Cerebellar cortex (tissue), 1 donor: ENCODE data around the gene AVPI1.
A peak's percentile ranks its signal among the peaks of the same experiment; 100 is the strongest.

Experiments
- DNase-seq: peaks from one replicate; pipeline ENCODE4 v3.0.0-alpha.2; 2015; ENCODE audit warnings: low spot score

AVPI1 gene

GRCh38 chr10:97686962-97687784 is at the start of gene AVPI1:
Gene AVPI1 (minus strand): TSS chr10:97687241. CDS start chr10:97679905, 7,336 bp downstream.
- peak; percentile 98 for DNase-seq

GRCh38 chr10:97736403-97736901 is 49.4 kb upstream of the AVPI1 start:
- no peak for DNase-seq

- DNase-seq: no peak
Observed at GRCh38 chr10:97734021-97734420, 47.0 kb upstream of the AVPI1 start.

- DNase-seq: no peak
Observed at GRCh38 chr10:97733256-97733655, 46.2 kb upstream of the AVPI1 start.

- no peak for DNase-seq
Observed at GRCh38 chr10:97732052-97732359, 45.0 kb upstream of the AVPI1 start.

- peak; percentile 91 for DNase-seq
Observed at GRCh38 chr10:97731346-97732051, 44.5 kb upstream of the AVPI1 start.

GRCh38 chr10:97729014-97729413 is 42.0 kb upstream of the AVPI1 start:
- DNase-seq: no peak

GRCh38 chr10:97726636-97727178 is 39.7 kb upstream of the AVPI1 start:
- DNase-seq: no peak

- no peak for DNase-seq
Observed at GRCh38 chr10:97724341-97724941, 37.4 kb upstream of the AVPI1 start.

- no peak for DNase-seq
Observed at GRCh38 chr10:97723001-97723400, 36.0 kb upstream of the AVPI1 start.

- DNase-seq: no peak
Observed at GRCh38 chr10:97721871-97722780, 35.1 kb upstream of the AVPI1 start.

GRCh38 chr10:97719602-97720001 is 32.6 kb upstream of the AVPI1 start:
- no peak for DNase-seq

- DNase-seq: no peak
Observed at GRCh38 chr10:97718659-97719142, 31.7 kb upstream of the AVPI1 start.

GRCh38 chr10:97718178-97718577 is 31.1 kb upstream of the AVPI1 start:
- DNase-seq: no peak

- no peak for DNase-seq
Observed at GRCh38 chr10:97717627-97718026, 30.6 kb upstream of the AVPI1 start.

- DNase-seq: no peak
Observed at GRCh38 chr10:97715259-97715874, 28.3 kb upstream of the AVPI1 start.

GRCh38 chr10:97714401-97715258 is 27.6 kb upstream of the AVPI1 start:
- peak; percentile 69 for DNase-seq

GRCh38 chr10:97713826-97714400 is 26.9 kb upstream of the AVPI1 start:
- DNase-seq: peak; percentile 65

- DNase-seq: peak; percentile 63
Observed at GRCh38 chr10:97713339-97713825, 26.3 kb upstream of the AVPI1 start, which contains the start of gene MARVELD1. Gene MARVELD1 (plus strand): TSS chr10:97713730. CDS start chr10:97713877, 147 bp downstream.
